C4-2B (cell line): Measurements from ENCODE around the gene RCAN3.

ENCODE experiments used
- H3K27ac ChIP-seq: fragments of 450-650 bp; 2 replicates; pipeline ENCODE4 v1.5.1; 2017
- ZFX ChIP-seq: fragments of 450-650 bp; IDR thresholded peaks from 2 replicates; pipeline ENCODE4 v1.6.1; 2017
- TF ChIP-seq, protein P1 (sequence below): fragments of 450-650 bp; conservative IDR thresholded peaks from 2 replicates; pipeline ENCODE4 v1.5.1; 2017; ENCODE audit warnings: mild to moderate bottlenecking

The RCAN3 gene

DNA sequence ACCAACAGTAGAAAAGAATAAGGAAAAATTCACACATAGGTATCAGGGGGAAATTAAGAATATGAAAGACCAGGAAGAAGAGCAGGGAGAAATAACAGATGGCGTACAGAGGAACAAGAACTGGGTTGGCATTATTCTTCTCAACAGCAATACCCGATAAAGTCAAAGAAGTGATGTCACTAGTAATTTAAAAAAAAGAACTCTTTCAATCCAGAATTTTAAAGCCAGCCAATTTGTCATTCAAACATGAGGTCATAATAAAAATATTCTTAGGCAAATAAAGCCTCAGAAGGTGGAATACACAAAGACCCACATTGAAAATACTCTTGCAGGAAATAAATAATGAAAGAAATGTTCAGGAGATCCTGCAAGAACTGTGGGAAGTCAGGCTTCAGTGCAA is 62.1 kb downstream of the RCAN3 start:
- no peak overlapping the region for H3K27ac ChIP-seq
- TF ChIP-seq ZFX = no peak
- TF ChIP-seq, protein P1, sequence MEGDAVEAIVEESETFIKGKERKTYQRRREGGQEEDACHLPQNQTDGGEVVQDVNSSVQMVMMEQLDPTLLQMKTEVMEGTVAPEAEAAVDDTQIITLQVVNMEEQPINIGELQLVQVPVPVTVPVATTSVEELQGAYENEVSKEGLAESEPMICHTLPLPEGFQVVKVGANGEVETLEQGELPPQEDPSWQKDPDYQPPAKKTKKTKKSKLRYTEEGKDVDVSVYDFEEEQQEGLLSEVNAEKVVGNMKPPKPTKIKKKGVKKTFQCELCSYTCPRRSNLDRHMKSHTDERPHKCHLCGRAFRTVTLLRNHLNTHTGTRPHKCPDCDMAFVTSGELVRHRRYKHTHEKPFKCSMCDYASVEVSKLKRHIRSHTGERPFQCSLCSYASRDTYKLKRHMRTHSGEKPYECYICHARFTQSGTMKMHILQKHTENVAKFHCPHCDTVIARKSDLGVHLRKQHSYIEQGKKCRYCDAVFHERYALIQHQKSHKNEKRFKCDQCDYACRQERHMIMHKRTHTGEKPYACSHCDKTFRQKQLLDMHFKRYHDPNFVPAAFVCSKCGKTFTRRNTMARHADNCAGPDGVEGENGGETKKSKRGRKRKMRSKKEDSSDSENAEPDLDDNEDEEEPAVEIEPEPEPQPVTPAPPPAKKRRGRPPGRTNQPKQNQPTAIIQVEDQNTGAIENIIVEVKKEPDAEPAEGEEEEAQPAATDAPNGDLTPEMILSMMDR = no peak

DNA sequence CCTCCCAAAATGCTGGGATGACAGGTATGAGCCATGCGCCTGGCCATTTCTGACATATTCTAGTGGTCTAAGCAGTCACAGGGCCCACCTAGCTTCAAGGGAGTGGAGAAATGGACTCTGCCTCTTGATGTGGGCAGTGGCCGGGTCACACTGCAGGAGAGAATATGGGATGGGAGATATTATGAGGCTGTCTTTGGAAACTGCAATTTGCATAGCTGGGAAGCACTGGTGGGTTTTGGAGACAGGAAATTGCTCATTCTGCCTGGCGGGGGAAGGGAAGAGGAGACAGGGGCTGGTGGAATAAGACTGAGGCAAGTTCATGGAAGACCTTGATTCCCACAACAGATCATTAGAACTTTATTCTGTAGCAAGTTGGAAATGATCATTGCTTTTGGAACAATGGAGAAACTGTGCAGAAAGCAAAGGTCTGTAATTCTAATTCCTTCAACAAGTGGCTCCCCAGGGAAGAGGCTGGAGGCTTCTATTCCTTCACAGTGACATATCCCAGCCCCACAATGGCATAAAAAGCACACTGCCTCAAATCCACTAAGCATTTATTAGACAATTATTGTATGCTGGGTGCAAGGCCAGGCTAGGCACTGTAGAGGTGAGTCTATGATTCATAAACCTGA is 63.7 kb downstream of the RCAN3 start:
- no peak overlapping the region for H3K27ac ChIP-seq
- no peak for TF ChIP-seq ZFX
- TF ChIP-seq, protein P1 = no peak

DNA sequence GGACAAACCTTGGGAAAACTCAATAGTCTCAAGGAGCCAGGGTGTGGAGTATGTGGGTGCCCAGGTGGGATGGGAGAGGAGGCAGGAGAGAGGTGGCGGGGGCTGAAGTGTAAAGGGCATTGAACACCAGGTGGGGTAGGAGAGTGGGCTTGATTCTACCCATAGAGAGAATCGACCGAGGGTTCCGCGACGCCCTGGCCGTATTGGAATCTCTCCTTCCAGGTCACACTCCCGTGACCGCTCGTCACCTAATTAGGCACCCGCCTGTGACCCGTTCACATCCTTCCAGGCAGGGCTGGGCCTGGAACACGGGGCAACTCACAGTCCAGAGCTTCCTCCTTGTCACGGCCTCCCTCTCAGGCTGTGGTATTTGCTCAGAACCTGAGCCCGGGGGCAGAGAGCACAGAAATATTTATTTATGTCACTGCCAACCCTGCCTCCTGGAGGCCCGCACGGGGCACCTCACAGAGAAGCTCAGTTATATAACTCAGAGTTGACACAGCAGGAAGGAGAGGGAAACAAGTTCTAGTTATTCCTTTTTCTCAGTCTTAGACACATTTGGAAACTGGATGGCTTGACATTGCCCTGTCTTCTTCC is 65.3 kb downstream of the RCAN3 start:
- TF ChIP-seq ZFX = no peak
- TF ChIP-seq, protein P1 = peak; percentile 31
- H3K27ac ChIP-seq = peak overlapping the region; percentile 44

DNA sequence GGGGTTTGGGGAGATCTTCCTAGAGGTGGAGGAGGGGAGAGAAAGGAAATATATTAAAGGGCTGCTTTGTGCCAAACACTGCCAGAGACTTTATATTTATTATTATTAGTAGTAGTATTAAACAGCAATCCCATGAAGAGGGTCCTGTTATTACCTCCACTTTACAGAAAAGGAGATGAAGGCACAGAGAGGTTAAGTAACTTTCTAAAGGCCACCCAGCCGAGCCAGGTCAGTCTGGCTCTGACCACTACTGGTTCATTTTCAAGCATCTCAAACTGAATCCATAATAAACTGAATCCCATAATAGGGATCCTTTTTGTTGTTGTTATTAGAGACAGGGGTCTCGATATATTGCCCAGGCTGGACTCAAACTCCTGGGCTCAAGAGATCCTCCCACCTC is 65.8 kb downstream of the RCAN3 start:
- H3K27ac ChIP-seq = peak overlapping the region; percentile 44; the same call in 1 of the 2 replicates
- TF ChIP-seq ZFX = no peak
- TF ChIP-seq, protein P1 = no peak

DNA sequence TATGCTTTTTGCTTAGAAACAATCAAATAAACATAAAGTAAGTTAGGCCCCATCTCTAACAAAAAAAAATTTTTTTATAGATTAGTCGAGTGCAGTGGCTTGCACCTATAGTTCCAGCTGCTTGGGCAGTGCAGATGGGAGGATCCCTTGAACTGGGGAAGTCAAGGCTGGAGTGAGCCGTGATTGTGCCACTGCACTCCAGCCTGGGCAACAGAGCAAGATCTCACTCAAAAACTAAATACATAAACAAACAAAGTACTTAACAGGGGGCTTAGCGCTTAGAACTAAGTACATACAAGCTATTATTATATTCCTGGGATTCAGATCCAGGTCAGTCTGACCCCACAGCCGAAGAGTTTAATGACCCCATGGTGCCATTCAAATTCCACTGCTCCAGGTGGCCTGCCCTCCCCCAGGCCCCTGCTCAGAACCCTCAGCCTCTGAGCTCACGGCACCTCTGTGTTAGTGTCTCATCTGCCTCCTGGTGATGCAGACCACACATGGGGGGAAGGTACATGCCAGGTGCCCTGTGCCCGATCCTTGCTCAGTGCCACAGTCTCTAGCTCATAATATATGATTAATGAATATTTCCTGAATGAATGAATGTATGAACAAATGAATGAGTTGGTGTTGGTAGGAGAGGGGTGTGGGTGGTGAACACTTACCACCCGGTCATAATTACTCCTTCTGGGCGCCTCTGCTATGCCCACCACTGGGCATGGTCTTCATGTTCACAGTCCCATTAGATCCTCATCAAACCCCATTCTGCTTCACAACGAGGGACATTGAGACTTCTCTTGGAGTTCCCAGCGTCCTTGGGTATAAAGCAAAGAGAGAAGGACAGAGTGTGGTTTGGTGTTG is 67.9 kb downstream of the RCAN3 start:
- TF ChIP-seq, protein P1 = no peak
- TF ChIP-seq ZFX = no peak
- H3K27ac ChIP-seq = no peak overlapping the region

DNA sequence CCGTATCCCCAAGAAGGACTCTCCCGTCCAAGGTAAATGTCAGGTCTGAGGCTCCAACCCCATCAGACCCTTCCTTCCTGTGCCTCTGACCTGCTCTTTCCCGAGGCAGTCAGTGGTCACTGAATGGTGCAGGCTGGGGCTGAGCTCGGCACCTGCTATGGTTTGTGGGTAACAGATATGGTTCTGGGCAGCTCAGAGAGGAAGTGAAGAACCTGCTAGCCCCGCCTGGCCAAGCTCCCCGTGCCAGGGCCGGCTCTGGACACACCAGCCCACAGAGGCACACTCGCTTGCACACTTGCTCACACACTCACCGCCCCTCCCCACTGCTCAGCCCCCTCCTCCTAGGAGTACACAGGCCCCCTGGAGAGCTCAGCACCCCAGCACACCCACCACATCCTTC is 69.7 kb downstream of the RCAN3 start:
- H3K27ac ChIP-seq = no peak overlapping the region
- no peak for TF ChIP-seq ZFX
- TF ChIP-seq, protein P1 = no peak
